H9 (cell line): Measurements from ENCODE around the gene SMC5. TPM values are rescaled to one million over a fixed set of nuclear protein-coding genes. Genes with fewer than 3 reads are reported as not detected.
A peak's percentile ranks its signal among the peaks of the same experiment; 100 is the strongest.

Experiments used
- DNase-seq: peaks from one replicate; pipeline ENCODE4 v3.0.0-alpha.2; 2017
- H2AFZ ChIP-seq: one replicate; pipeline ENCODE4 v1.6.1; 2013; ENCODE audit warnings: mild to moderate bottlenecking, low read length, control low read depth, moderate library complexity
- H2AK5ac ChIP-seq: 2 replicates; pipeline ENCODE4 v1.6.1; 2013; ENCODE audit warnings: low read length, control low read depth, mixed read lengths; ENCODE audit not compliant: insufficient read length
- H2BK120ac ChIP-seq: one replicate; pipeline ENCODE4 v1.6.1; 2013; ENCODE audit warnings: low read depth, mild to moderate bottlenecking, low read length, control low read depth, inconsistent platforms; ENCODE audit not compliant: poor library complexity, severe bottlenecking
- H2BK12ac ChIP-seq: 2 replicates; pipeline ENCODE4 v1.6.1; 2013; ENCODE audit warnings: low read length, control low read depth, mixed read lengths, low read depth; ENCODE audit not compliant: insufficient read length
- H2BK15ac ChIP-seq: 2 replicates; pipeline ENCODE4 v1.6.1; 2013; ENCODE audit warnings: low read depth, low read length, control low read depth
- H2BK20ac ChIP-seq: one replicate; pipeline ENCODE4 v1.6.1; 2013; ENCODE audit warnings: low read depth, mild to moderate bottlenecking, low read length, control low read depth, inconsistent platforms; ENCODE audit not compliant: poor library complexity, severe bottlenecking
- H2BK5ac ChIP-seq: 2 replicates; pipeline ENCODE4 v1.6.1; 2013; ENCODE audit warnings: low read length, control low read depth, mixed read lengths; ENCODE audit not compliant: insufficient read length
- H3K14ac ChIP-seq: 2 replicates; pipeline ENCODE4 v1.6.1; 2013; ENCODE audit warnings: low read length, control low read depth; ENCODE audit not compliant: insufficient read depth
- H3K18ac ChIP-seq: 2 replicates; pipeline ENCODE4 v1.6.1; 2013; ENCODE audit warnings: low read depth, mild to moderate bottlenecking, mixed read lengths, low read length, control low read depth; ENCODE audit not compliant: insufficient read length
- H3K23ac ChIP-seq: 2 replicates; pipeline ENCODE4 v1.6.1; 2013; ENCODE audit warnings: low read length, control low read depth, mixed read lengths, low read depth; ENCODE audit not compliant: insufficient read length
- H3K23me2 ChIP-seq: 2 replicates; pipeline ENCODE4 v1.6.1; 2013; ENCODE audit warnings: low read depth, mild to moderate bottlenecking, mixed read lengths, low read length, control low read depth; ENCODE audit not compliant: insufficient read length, poor library complexity, severe bottlenecking
- H3K27ac ChIP-seq: 2 replicates; pipeline ENCODE4 v1.5.1; 2013; ENCODE audit warnings: low read length, control low read depth, mixed read lengths, low read depth; ENCODE audit not compliant: insufficient read length
- H3K27me3 ChIP-seq: 2 replicates; pipeline ENCODE4 v1.6.1; 2013; ENCODE audit warnings: low read length, control low read depth, inconsistent platforms; ENCODE audit not compliant: insufficient read depth
- H3K4ac ChIP-seq: 2 replicates; pipeline ENCODE4 v1.6.1; 2013; ENCODE audit warnings: low read depth, mild to moderate bottlenecking, control low read depth, inconsistent platforms, low read length, moderate library complexity
- H3K4me1 ChIP-seq: 2 replicates; pipeline ENCODE4 v1.6.1; 2013; ENCODE audit warnings: low read length, control low read depth, inconsistent platforms; ENCODE audit not compliant: insufficient read depth
- H3K4me2 ChIP-seq: 2 replicates; pipeline ENCODE4 v1.6.1; 2013; ENCODE audit warnings: low read length, control low read depth, mixed read lengths; ENCODE audit not compliant: insufficient read length, insufficient read depth
- H3K56ac ChIP-seq: 2 replicates; pipeline ENCODE4 v1.6.1; 2013; ENCODE audit warnings: low read depth, mild to moderate bottlenecking, mixed read lengths, low read length, control low read depth; ENCODE audit not compliant: insufficient read length
- H3K79me1 ChIP-seq: 2 replicates; pipeline ENCODE4 v1.6.1; 2013; ENCODE audit warnings: low read depth, mild to moderate bottlenecking, moderate library complexity, low read length, control low read depth, inconsistent platforms; ENCODE audit not compliant: insufficient read depth, poor library complexity, severe bottlenecking
- H3K79me2 ChIP-seq: 2 replicates; pipeline ENCODE4 v1.6.1; 2013; ENCODE audit warnings: low read length, control low read depth, inconsistent platforms; ENCODE audit not compliant: insufficient read depth
- H3K9ac ChIP-seq: 2 replicates; pipeline ENCODE4 v1.6.1; 2013; ENCODE audit warnings: low read length, control low read depth, mixed read lengths; ENCODE audit not compliant: insufficient read length; ENCODE audit errors: extremely low read depth
- H3K9me3 ChIP-seq: one replicate; pipeline ENCODE4 v1.6.1; 2013; ENCODE audit warnings: low read depth, low read length, inconsistent platforms; ENCODE audit not compliant: control insufficient read depth
- H3T11ph ChIP-seq: one replicate; pipeline ENCODE4 v1.6.1; 2013; ENCODE audit warnings: mild to moderate bottlenecking, low read length, control low read depth, inconsistent platforms
- H4K20me1 ChIP-seq: one replicate; pipeline ENCODE4 v1.6.1; 2013; ENCODE audit not compliant: control insufficient read depth, insufficient read length, insufficient read depth
- H4K5ac ChIP-seq: 2 replicates; pipeline ENCODE4 v1.6.1; 2013; ENCODE audit warnings: low read depth, mild to moderate bottlenecking, mixed read lengths, low read length, control low read depth; ENCODE audit not compliant: insufficient read length
- H4K8ac ChIP-seq: replicated peaks from 2 replicates; pipeline ENCODE4 v1.6.1; 2013; ENCODE audit warnings: low read length, control low read depth, mixed read lengths, low read depth; ENCODE audit not compliant: insufficient read length
- H4K91ac ChIP-seq: 2 replicates; pipeline ENCODE4 v1.6.1; 2013; ENCODE audit warnings: low read depth, mild to moderate bottlenecking, moderate library complexity, mixed read lengths, low read length, control low read depth; ENCODE audit not compliant: insufficient read length
- H3K27ac Mint-ChIP-seq, 3 experiments: 2 replicates in 2 of 3; 3 replicates in 1 of 3; pipeline ENCODE4 v1.8.0; 2020 to 2021; ENCODE audit warnings: mixed read lengths in 3 of 3, mild to moderate bottlenecking in 1 of 3, moderate library complexity in 1 of 3
- H3K27me3 Mint-ChIP-seq: 2 replicates; pipeline ENCODE4 v1.8.0; 2021; ENCODE audit warnings: low read depth, mild to moderate bottlenecking, moderate library complexity, mixed read lengths
- H3K36me3 Mint-ChIP-seq, 3 experiments: 2 replicates in 2 of 3; 3 replicates in 1 of 3; pipeline ENCODE4 v1.8.0; 2020 to 2021; ENCODE audit warnings: low read depth in 3 of 3, mixed read lengths in 3 of 3; ENCODE audit not compliant: insufficient read depth in 1 of 3
- H3K4me1 Mint-ChIP-seq, 2 experiments: 2 replicates each; pipeline ENCODE4 v1.8.0; 2020; ENCODE audit warnings: mixed read lengths in 2 of 2
- H3K4me3 Mint-ChIP-seq, 2 experiments: 2 replicates in 1 of 2; 3 replicates in 1 of 2; pipeline ENCODE4 v1.8.0; 2020 to 2021; ENCODE audit warnings: mild to moderate bottlenecking in 2 of 2, mixed read lengths in 2 of 2, moderate library complexity in 1 of 2
- H3K9me3 Mint-ChIP-seq, 2 experiments: 2 replicates in 1 of 2; 3 replicates in 1 of 2; pipeline ENCODE4 v1.8.0; 2020; ENCODE audit warnings: mild to moderate bottlenecking in 2 of 2, mixed read lengths in 2 of 2, moderate library complexity in 1 of 2
- WGBS: extraction: QIAGEN DNeasy Blood & Tissue Kit; methylation state at CpG from one replicate; pipeline ENCODE4 v1.1.7; 2013; ENCODE audit warnings: missing lambda C conversion rate, low lambda C conversion rate, mixed read lengths; ENCODE audit not compliant: insufficient read length; ENCODE audit errors: extremely low coverage; 5-methylcytosine and 5-hydroxymethylcytosine counted together
- total RNA-seq: library from RNA; stranded (reverse); gene quantifications from 2 replicates; pipeline ENCODE4 v1.2.1, GENCODE V29; 2021
- TF ChIP-seq, protein P1 (sequence below): fragments of 200-600 bp; sonication (generic); conservative IDR thresholded peaks from 3 replicates; pipeline ENCODE4 v1.8.0; 2021; ENCODE audit warnings: antibody characterized with exemption, mild to moderate bottlenecking

Gene SMC5
- total RNA-seq, 1 experiment from 2014 or later: 29.6 TPM

DNA sequence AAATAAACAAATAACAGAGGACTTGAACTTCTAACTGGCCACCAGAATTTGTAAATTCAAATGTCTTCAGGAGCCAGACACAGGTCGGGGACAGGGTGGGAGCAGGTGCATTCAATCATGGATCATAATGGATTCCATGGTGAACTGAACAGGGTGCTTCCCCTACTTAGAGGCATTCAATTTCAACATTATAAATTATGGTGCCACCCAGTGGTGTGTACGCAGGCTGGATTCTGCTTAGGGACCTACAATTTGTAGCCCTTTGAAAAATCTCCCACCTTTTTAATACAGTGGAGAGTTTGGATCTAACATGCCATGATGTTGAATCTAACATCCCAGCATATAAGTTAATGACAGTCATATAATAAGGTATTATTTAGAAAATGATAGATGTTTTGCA, 133.4 kb downstream of the SMC5 start:
- Histone ChIP-seq H3K18ac (no peak overlapping the region), H3K9ac (no peak overlapping the region), H2BK5ac (no peak overlapping the region), H3K56ac (no peak overlapping the region), H4K20me1 (no peaks in the 10 kb centered on the region), H3K4ac (no peak overlapping the region), H4K8ac (no peak overlapping the region), H3T11ph (no peak overlapping the region), H3K27me3 (no peaks in the 10 kb centered on the region), H2BK20ac (no peak overlapping the region), H2AFZ (no peak overlapping the region), H3K79me2 (no peaks in the 10 kb centered on the region), H3K23ac (no peak overlapping the region), H3K79me1 (no peaks in the 10 kb centered on the region), H3K9me3 (no peaks in the 10 kb centered on the region), H2BK15ac (no peak overlapping the region), H4K91ac (no peak overlapping the region), H2BK12ac (no peak overlapping the region), H2AK5ac (no peak overlapping the region), H3K14ac (no peak overlapping the region), H3K4me2 (no peak overlapping the region), H2BK120ac (no peak overlapping the region), H3K27ac (no peak overlapping the region), H3K4me1 (no peaks in the 10 kb centered on the region), H4K5ac (no peak overlapping the region), H3K23me2 (no peaks in the 10 kb centered on the region)
- no peak for DNase-seq
- Mint-ChIP-seq H3K36me3 (no peaks in the 10 kb centered on the region), H3K27me3 (no peaks in the 10 kb centered on the region; the same call in none of the 2 replicates), H3K4me3 (no peak overlapping the region), H3K9me3 (no peaks in the 10 kb centered on the region), H3K4me1 (peaks cover 5 to 11% of the 10 kb centered on the region in 2 experiments), H3K27ac (no peak overlapping the region)
- WGBS: no CpG with 5 or more reads among the region's 2 CpGs
- TF ChIP-seq, protein P1, sequence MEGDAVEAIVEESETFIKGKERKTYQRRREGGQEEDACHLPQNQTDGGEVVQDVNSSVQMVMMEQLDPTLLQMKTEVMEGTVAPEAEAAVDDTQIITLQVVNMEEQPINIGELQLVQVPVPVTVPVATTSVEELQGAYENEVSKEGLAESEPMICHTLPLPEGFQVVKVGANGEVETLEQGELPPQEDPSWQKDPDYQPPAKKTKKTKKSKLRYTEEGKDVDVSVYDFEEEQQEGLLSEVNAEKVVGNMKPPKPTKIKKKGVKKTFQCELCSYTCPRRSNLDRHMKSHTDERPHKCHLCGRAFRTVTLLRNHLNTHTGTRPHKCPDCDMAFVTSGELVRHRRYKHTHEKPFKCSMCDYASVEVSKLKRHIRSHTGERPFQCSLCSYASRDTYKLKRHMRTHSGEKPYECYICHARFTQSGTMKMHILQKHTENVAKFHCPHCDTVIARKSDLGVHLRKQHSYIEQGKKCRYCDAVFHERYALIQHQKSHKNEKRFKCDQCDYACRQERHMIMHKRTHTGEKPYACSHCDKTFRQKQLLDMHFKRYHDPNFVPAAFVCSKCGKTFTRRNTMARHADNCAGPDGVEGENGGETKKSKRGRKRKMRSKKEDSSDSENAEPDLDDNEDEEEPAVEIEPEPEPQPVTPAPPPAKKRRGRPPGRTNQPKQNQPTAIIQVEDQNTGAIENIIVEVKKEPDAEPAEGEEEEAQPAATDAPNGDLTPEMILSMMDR: 0 out of 3 replicates have a peak, but pooled peaks have one; percentile 13
